HG02943 (cell line): ENCODE data around the gene HAND2.

Source experiments
- ATAC-seq: cut with Tn5 transposase; IDR thresholded peaks from one replicate; pipeline ENCODE4 v1.9.1; 2021; ENCODE audit warnings: mild to moderate bottlenecking, low read depth, moderate library complexity; ENCODE audit not compliant: unreplicated experiment

The HAND2 gene

GRCh38 chr4:173482330-173482931 lies 47.6 kb downstream of the HAND2 start:
- ATAC-seq: no peak

- no peak for ATAC-seq
These were observed 51.1 kb downstream of the HAND2 start for GRCh38 chr4:173478913-173479283.

- no peak for ATAC-seq
These were observed 51.7 kb downstream of the HAND2 start for GRCh38 chr4:173478201-173478912.

- no peak for ATAC-seq
These were observed 53.0 kb downstream of the HAND2 start for GRCh38 chr4:173477016-173477415.
